Stimulated activated memory B cell treated with anti-CD40 and anti-IgM and Interleukin-4, amounts not matched to agents 10 μg/mL and 1 μg/mL and 100 μg/mL, for 72 hours (primary cell): Measurements from ENCODE around the gene PRELP.

ENCODE experiments used
- ATAC-seq: fragments of 150-1000 bp; cut with Tn5 transposase; 2 replicates; pipeline ENCODE4 v1.10.0; 2021
- H3K27ac Mint-ChIP-seq: one replicate; pipeline ENCODE4 v1.8.0; 2022; ENCODE audit warnings: mild to moderate bottlenecking, mixed read lengths
- H3K27me3 Mint-ChIP-seq: one replicate; pipeline ENCODE4 v1.8.0; 2022; ENCODE audit warnings: mixed read lengths
- H3K36me3 Mint-ChIP-seq: one replicate; pipeline ENCODE4 v1.8.0; 2022; ENCODE audit warnings: mixed read lengths
- H3K4me1 Mint-ChIP-seq: one replicate; pipeline ENCODE4 v1.8.0; 2022; ENCODE audit warnings: mixed read lengths
- H3K4me3 Mint-ChIP-seq: one replicate; pipeline ENCODE4 v1.8.0; 2022; ENCODE audit warnings: mild to moderate bottlenecking, moderate library complexity, mixed read lengths
- H3K9me3 Mint-ChIP-seq: one replicate; pipeline ENCODE4 v1.8.0; 2022; ENCODE audit warnings: mixed read lengths

PRELP gene

GRCh38 chr1:203528976-203529835 is 53.6 kb downstream of the PRELP start:
- H3K36me3 Mint-ChIP-seq = no peaks in the 10 kb centered on the region
- no peaks in the 10 kb centered on the region for H3K27me3 Mint-ChIP-seq
- no peak overlapping the region for H3K4me3 Mint-ChIP-seq
- ATAC-seq = no peak
- H3K4me1 Mint-ChIP-seq = peaks cover 12% of the 10 kb centered on the region
- H3K27ac Mint-ChIP-seq = no peak overlapping the region
- no peaks in the 10 kb centered on the region for H3K9me3 Mint-ChIP-seq

GRCh38 chr1:203531063-203531462 is 55.5 kb downstream of the PRELP start:
- ATAC-seq = no peak
- Mint-ChIP-seq H3K4me1 (peaks cover 12% of the 10 kb centered on the region), H3K27ac (no peak overlapping the region), H3K36me3 (no peaks in the 10 kb centered on the region), H3K4me3 (no peak overlapping the region), H3K9me3 (no peaks in the 10 kb centered on the region), H3K27me3 (peaks cover 16% of the 10 kb centered on the region)

DNA sequence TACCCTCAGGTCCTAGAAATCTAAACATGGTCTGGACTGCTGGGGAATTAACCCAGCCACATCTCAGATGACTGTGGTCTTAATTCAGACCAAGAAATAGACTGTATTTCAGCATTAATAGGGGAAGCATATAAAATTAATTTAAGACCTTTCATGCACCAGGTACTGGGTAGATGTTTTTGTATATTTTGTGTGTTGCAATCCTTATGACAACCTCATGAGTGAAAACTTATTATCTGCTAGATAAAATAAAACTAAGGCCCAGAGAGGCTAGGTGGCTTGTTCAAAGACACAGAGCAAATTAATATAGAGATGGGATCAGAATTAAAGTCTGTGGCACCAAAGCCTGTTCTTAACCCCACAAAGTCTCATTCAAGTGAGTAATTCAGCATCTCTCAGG is 58.4 kb downstream of the PRELP start:
- Mint-ChIP-seq H3K36me3 (no peaks in the 10 kb centered on the region), H3K9me3 (no peaks in the 10 kb centered on the region), H3K27me3 (peaks cover 16% of the 10 kb centered on the region), H3K27ac (no peak overlapping the region), H3K4me3 (no peak overlapping the region), H3K4me1 (peaks cover 8% of the 10 kb centered on the region)
- ATAC-seq = no peak

- no peaks in the 10 kb centered on the region for H3K36me3 Mint-ChIP-seq
- ATAC-seq = no peak
- no peak overlapping the region for H3K4me3 Mint-ChIP-seq
- peaks cover 3% of the 10 kb centered on the region for H3K4me1 Mint-ChIP-seq
- H3K27ac Mint-ChIP-seq = no peak overlapping the region
- peaks cover 16% of the 10 kb centered on the region for H3K27me3 Mint-ChIP-seq
- H3K9me3 Mint-ChIP-seq = no peaks in the 10 kb centered on the region
Observed at GRCh38 chr1:203534526-203534925, 58.9 kb downstream of the PRELP start.

DNA sequence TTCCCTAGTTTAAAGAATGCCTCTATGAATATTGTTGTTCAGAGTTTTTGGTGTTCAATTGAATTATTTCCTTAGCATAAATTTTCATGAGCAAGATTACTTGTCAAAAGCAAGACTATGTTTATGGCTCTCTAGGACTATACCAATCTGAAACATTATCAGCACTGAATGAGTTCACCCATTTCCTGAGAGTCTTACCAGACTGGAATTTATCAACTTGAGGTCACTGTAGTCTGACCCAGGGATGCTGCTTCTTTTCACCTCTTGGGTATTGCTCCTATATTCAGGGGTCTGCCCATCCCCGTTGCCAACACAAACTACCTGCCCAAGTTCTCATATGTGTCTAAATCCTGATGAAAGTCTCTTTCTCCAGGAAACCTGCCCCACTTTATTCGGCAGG is 61.0 kb downstream of the PRELP start:
- Mint-ChIP-seq H3K36me3 (no peaks in the 10 kb centered on the region), H3K27me3 (peaks cover 16% of the 10 kb centered on the region)
- ATAC-seq = no peak

DNA sequence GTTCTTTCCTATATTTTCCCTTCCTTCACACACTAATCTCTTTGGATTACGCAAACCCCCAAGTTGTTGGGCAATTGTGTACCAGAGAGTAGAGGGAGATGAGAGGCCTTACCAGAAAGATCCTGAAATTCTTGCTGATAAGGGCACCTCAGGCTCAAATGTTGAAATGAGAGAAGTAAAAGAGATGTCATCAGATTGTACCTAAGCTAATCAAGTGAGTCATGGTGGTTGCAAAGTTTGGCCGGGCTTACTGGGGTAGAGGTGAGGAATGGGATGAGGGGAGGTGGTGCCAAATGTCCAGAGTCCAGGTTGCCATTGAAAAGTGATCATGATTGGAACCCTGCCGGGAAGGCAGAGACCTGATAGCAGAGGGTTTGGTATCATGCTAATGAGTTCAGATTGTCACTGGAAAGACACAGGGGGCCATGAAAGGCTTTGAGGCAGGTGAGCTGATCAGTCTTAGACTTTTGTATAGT is 61.4 kb downstream of the PRELP start:
- H3K27me3 Mint-ChIP-seq = peaks cover 16% of the 10 kb centered on the region
- H3K27ac Mint-ChIP-seq = no peak overlapping the region

More for the DNA sequence above, 61.0 kb downstream of the PRELP start:
- Mint-ChIP-seq H3K4me1 (no peaks in the 10 kb centered on the region), H3K9me3 (no peaks in the 10 kb centered on the region), H3K4me3 (no peak overlapping the region), H3K27ac (no peak overlapping the region)

GRCh38 chr1:203537806-203538464 is 62.3 kb downstream of the PRELP start:
- Mint-ChIP-seq H3K27ac (no peak overlapping the region), H3K9me3 (no peaks in the 10 kb centered on the region), H3K36me3 (no peaks in the 10 kb centered on the region), H3K27me3 (peaks cover 16% of the 10 kb centered on the region), H3K4me1 (no peaks in the 10 kb centered on the region), H3K4me3 (no peak overlapping the region)
- no peak for ATAC-seq

More for the DNA sequence above, 61.4 kb downstream of the PRELP start:
- ATAC-seq = no peak
- Mint-ChIP-seq H3K4me3 (no peak overlapping the region), H3K9me3 (no peaks in the 10 kb centered on the region), H3K4me1 (no peaks in the 10 kb centered on the region), H3K36me3 (no peaks in the 10 kb centered on the region)

DNA sequence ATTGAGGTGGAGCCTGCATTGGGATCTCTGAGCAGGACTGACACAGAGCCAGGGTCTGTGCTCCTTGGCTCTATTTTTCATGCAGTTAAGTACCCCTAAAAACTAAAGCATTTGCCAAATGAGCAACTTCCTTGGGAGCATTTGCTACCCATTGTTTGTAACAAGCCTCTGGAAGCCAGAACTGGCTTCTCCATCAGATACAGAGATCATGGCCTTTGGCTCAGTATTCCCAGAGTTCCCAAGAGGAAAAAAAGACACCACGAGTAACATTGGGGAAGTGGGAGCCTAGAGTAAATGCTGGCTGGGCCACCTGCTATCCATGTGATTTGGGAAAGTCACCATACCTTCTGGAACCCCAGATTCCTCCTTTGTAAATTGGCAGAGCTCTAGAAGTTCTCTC is 63.1 kb downstream of the PRELP start:
- no peak overlapping the region for H3K27ac Mint-ChIP-seq
- H3K36me3 Mint-ChIP-seq = no peaks in the 10 kb centered on the region
- H3K4me1 Mint-ChIP-seq = no peaks in the 10 kb centered on the region
- peaks cover 16% of the 10 kb centered on the region for H3K27me3 Mint-ChIP-seq
- no peak for ATAC-seq
- H3K4me3 Mint-ChIP-seq = no peak overlapping the region
- H3K9me3 Mint-ChIP-seq = no peaks in the 10 kb centered on the region

- peaks cover 9% of the 10 kb centered on the region for H3K27me3 Mint-ChIP-seq
- H3K4me1 Mint-ChIP-seq = no peaks in the 10 kb centered on the region
- no peak for ATAC-seq
- no peak overlapping the region for H3K4me3 Mint-ChIP-seq
- H3K36me3 Mint-ChIP-seq = no peaks in the 10 kb centered on the region
- H3K27ac Mint-ChIP-seq = no peak overlapping the region
- no peaks in the 10 kb centered on the region for H3K9me3 Mint-ChIP-seq
Observed at GRCh38 chr1:203539831-203540546, 64.4 kb downstream of the PRELP start.
